Effector memory CD4-positive, alpha-beta T cell (primary cell): Measurements from ENCODE around the gene SNRPB.

Source experiments
- DNase-seq, 3 donors: peaks; one replicate each; pipeline ENCODE4 v3.0.0-alpha.2; 2020
- H3K27ac ChIP-seq: 2 replicates; pipeline ENCODE4 v1.7.0; 2013; ENCODE audit warnings: mild to moderate bottlenecking, low read length, moderate library complexity; ENCODE audit not compliant: insufficient read depth, poor library complexity, severe bottlenecking
- H3K27me3 ChIP-seq: replicated peaks from 2 replicates; pipeline ENCODE4 v1.7.0; 2013; ENCODE audit warnings: mild to moderate bottlenecking, low read length; ENCODE audit not compliant: insufficient read depth, control insufficient read depth, poor library complexity, severe bottlenecking
- H3K36me3 ChIP-seq: 2 replicates; pipeline ENCODE4 v1.7.0; 2013; ENCODE audit warnings: mild to moderate bottlenecking, low read length, moderate library complexity; ENCODE audit not compliant: control insufficient read depth, insufficient read depth
- H3K4me1 ChIP-seq: 2 replicates; pipeline ENCODE4 v1.7.0; 2013; ENCODE audit warnings: low read length, mild to moderate bottlenecking; ENCODE audit not compliant: control insufficient read depth, insufficient read depth, poor library complexity, severe bottlenecking
- H3K4me3 ChIP-seq: 2 replicates; pipeline ENCODE4 v1.7.0; 2013; ENCODE audit warnings: low read length, low read depth, mild to moderate bottlenecking; ENCODE audit not compliant: insufficient read depth, poor library complexity, severe bottlenecking
- H3K9me3 ChIP-seq: 2 replicates; pipeline ENCODE4 v1.7.0; 2013; ENCODE audit warnings: mild to moderate bottlenecking, low read length, moderate library complexity; ENCODE audit not compliant: control insufficient read depth

Gene SNRPB

DNA sequence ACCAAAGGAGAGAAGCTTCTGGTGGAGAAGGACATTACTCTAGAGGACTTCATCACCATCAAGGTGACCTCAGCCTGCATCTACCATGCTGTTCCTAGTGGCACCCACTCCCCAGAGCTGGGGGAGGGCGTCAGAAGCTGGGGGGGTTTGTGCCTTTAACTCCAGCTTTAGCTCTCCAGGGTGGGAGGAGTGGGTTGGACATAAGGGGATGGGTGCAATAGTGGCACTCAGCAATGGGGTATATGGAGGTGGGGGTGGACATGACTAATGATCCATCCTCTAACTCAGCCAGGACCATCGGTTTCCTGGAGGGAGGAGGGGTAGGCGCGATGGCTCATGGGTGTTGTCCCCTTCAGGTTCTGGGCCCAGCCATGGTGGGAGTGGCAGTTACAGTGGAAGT lies 40.1 kb downstream of the SNRPB start:
- Histone ChIP-seq H3K27me3 (no peaks in the 10 kb centered on the region), H3K36me3 (no peaks in the 10 kb centered on the region), H3K4me1 (no peaks in the 10 kb centered on the region), H3K9me3 (no peaks in the 10 kb centered on the region), H3K4me3 (no peak overlapping the region), H3K27ac (no peak overlapping the region)
- DNase-seq, result no peak

GRCh38 chr20:2429051-2429450 lies 41.5 kb downstream of the SNRPB start:
- DNase-seq, result no peak
- Histone ChIP-seq H3K4me3 (no peak overlapping the region), H3K9me3 (no peaks in the 10 kb centered on the region), H3K4me1 (no peaks in the 10 kb centered on the region), H3K36me3 (no peaks in the 10 kb centered on the region), H3K27ac (no peak overlapping the region), H3K27me3 (no peaks in the 10 kb centered on the region)

DNA sequence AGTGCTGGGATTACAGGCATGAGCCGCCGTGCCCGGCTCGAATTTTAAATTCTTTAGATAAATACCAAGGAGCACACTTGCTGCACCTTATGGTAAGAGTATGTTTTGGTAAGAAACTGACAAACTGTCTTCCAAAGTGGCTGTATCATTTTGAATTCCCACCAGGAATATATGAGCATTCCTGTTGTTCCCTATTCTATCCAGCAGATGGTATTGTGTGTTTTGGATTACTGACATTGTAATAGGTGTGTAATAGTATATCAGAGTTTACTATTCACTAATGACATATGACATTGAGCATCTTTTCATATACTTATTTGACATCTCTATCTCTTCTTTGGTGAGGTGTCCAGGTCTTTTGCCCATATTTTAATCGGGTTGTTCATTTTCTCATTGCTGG lies 49.3 kb downstream of the SNRPB start:
- Histone ChIP-seq H3K36me3 (no peaks in the 10 kb centered on the region), H3K9me3 (no peaks in the 10 kb centered on the region), H3K4me1 (no peaks in the 10 kb centered on the region), H3K27me3 (no peaks in the 10 kb centered on the region), H3K4me3 (no peak overlapping the region), H3K27ac (no peak overlapping the region)
- DNase-seq, result no peak

DNA sequence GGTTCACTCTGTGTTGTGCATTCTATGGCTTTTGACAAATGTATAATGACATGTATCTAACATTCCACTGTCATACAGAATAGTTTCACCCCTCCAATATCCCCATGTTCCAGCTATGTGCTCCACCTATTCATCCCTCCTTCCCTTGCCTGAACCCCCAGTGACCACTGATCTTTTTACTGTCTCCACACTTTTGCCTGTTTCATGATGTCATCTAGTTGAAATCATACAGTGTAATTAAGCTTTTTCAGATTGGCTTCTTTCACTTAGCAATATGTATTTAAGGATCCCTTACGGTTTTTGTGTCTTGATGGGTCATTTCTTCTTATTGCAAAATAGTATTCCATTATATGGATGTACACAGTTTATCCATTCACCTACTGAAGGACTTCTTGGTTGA lies 50.1 kb downstream of the SNRPB start:
- no peak overlapping the region for H3K4me3 ChIP-seq
- no peak overlapping the region for H3K27ac ChIP-seq
- no peaks in the 10 kb centered on the region for H3K9me3 ChIP-seq
- DNase-seq, result no peak
- no peaks in the 10 kb centered on the region for H3K27me3 ChIP-seq
- H3K36me3 ChIP-seq, result no peaks in the 10 kb centered on the region
- no peaks in the 10 kb centered on the region for H3K4me1 ChIP-seq

DNA sequence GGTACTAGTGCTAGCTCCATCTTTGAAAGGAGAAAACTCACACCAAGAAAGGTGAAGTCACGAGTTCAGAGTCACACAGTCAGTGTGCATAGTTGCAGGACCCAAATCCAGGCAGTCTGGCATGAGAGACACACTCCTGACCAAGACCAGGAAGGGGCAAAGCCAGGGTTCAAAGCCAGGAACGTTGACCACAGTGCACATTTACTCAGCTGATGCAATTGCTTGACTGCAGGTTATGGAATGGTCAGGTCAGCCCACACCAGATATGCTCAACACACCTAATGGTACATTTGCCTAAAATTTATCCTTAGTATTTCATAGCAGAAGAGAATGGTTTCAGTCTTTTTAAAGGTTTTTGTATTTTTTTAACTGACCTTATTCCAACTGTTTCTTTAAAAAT lies 52.2 kb downstream of the SNRPB start:
- no peak for DNase-seq

DNA sequence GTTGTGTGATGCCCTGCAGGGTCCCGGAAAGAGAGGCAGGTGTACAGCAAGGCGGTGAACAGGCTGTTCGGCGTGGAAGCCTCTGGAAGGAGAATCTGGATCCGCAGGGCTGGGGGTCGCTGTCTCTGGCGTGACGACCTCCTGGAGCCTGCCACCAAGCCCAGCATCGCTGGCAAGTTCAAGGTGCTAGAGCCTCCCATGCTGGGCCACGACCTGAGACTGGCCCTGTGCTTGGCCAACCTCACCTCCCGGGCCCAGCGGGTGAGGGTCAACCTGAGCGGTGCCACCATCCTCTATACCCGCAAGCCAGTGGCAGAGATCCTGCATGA lies 53.4 kb downstream of the SNRPB start:
- no peaks in the 10 kb centered on the region for H3K27me3 ChIP-seq
- H3K9me3 ChIP-seq, result no peaks in the 10 kb centered on the region
- H3K4me1 ChIP-seq, result no peaks in the 10 kb centered on the region
- H3K36me3 ChIP-seq, result no peaks in the 10 kb centered on the region
- no peak for DNase-seq
- H3K4me3 ChIP-seq, result no peak overlapping the region
- H3K27ac ChIP-seq, result no peak overlapping the region

More for the DNA sequence above, 52.2 kb downstream of the SNRPB start:
- H3K36me3 ChIP-seq, result no peaks in the 10 kb centered on the region
- H3K9me3 ChIP-seq, result no peaks in the 10 kb centered on the region
- no peaks in the 10 kb centered on the region for H3K4me1 ChIP-seq
- H3K27me3 ChIP-seq, result no peaks in the 10 kb centered on the region
- no peak overlapping the region for H3K27ac ChIP-seq
- H3K4me3 ChIP-seq, result no peak overlapping the region

- Histone ChIP-seq H3K27me3 (no peaks in the 10 kb centered on the region), H3K9me3 (no peaks in the 10 kb centered on the region), H3K4me3 (no peak overlapping the region), H3K4me1 (no peaks in the 10 kb centered on the region), H3K36me3 (no peaks in the 10 kb centered on the region), H3K27ac (no peak overlapping the region)
- DNase-seq, result no peak
Observed at GRCh38 chr20:2416541-2417212, 53.9 kb downstream of the SNRPB start.
